ENCODE data around the gene ARFRP1.

Gene ARFRP1

GRCh38 chr20:63701329-63702035, 6.3 kb downstream of the ARFRP1 start:
- DNase-seq (ENCODE audit: low read depth): no peak

DNA sequence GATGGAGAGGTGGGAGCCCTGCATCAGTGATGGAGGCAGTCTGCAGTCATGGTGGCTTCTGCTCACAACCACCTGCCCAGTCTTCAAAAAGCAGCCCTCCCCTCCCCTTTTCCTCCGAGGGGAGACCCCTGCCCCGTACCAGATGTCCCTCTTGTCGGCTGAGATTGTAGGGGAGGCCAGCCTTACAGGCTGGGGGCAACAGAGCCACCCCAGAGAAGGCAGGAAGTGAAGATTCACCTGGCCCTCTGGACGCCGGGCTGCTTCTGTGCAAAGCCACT, 6.8 kb downstream of the ARFRP1 start:
- DNase-seq (ENCODE audit: low read depth): no peak

DNA sequence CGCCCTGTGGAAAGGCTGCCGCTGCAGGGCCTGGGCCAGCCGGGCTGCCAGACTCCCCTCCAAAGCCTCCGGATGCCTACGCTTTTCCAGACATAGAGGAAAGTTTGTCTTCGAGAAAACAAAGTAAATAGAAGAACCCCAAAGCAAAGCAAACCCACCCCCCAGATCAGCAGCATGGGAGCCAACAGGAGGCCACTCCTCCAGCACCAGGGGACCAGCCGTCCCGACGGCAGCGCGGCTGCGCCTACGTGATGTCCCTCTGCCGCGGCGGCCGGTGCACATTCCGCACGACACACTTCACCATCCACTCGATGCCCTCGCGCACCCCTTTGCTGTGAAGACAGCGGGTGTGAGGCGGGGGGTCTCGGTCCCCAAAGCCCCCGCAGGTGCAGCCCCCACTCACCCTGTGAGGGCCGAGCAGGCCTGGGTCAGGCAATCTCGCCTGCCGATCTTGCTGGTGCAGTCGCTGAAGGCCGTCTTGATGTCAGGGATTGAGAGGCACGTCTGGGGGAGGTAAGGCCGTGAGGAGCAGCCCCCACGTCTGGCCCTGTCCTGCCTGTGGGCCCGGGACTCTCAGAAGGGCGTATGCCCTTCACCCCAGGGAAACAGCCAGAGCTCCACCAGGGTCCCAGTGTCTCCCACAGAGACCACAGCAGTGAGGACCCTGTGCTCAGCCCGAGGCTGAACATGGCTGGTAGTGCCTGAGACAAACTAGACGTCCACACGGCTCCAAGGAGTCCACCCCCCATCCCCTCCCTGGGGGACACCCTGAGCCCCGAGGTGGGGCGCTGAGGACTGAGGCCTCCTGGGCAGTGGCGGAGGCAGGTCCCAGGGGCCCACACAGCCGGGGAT, 7.4 kb downstream of the ARFRP1 start:
- DNase-seq (ENCODE audit: low read depth): no peak

DNA sequence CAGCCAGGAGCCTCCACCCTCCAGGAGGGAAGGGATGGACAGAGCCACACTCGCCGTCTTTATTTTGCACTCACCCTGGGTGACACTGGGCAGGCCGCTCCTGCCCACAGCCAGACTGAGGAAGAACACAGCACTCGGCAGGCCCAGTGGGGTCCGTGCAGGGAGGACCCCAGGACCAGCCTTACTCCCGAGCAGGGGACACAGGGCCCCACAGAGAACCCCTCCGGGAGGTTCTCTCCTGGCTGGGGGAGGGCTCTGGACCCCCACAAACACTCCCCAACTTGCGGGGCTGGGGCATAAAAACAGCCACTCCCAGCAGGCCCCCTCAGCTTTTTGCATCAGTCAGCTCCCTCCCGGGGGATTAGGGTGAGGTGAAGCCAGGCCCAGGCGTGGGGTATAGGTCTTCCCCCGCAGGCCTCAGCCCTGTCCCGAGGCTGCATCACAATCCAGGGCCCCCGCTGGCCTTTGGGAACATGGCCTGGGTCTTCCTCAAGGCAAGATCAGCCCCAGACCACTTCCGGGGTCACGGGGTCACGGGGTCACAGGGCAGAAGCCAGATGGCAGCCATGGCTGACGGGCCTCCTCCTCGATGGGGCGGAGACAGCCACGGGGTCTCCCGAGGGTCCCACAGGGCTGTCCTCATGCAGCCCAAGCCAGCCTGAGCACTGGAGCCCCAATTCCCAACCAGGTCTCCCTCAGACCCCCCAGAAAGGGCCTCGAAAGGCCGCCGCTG, 8.1 kb downstream of the ARFRP1 start:
- no peak for DNase-seq (ENCODE audit: low read depth)

DNA sequence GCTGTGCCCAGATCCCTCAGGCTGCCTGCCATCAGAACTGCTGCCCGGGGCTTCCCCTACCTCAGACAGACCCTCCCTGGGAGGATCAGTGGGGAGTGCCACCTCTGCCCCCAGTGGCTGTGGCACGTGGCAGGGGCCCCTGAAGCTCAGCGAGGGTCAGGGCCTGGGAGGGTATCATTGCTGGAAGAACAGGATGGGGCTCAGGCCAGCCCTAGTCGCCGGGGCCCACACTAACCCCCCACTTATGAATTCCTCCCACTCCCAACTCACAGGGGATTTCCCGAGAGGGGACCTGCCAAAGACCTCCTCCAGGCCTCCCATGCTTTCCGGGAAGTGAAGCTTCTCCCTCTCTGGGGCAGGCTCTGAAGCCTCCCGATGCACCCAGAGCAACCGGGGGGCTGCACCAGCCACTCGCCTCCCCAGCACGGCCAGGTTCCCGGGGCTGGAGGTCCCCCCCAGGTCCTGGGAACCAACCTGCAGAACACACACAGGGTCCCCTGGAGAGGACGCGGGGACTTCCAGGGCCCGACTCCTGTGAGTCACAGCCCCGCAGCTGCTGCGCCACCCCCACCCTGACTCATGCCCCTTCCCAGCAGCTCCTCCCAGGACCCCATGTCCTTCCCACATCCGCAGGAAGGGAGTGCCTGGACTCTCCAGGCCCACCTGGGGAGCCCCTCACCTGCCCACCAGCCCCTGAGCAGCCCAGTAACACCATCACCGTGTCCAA, 8.9 kb downstream of the ARFRP1 start:
- DNase-seq (ENCODE audit: low read depth): no peak

- no peak for DNase-seq (ENCODE audit: low read depth)
Measured at GRCh38 chr20:63697868-63698545, 9.8 kb downstream of the ARFRP1 start.

GRCh38 chr20:63697357-63697867, 10.4 kb downstream of the ARFRP1 start:
- DNase-seq (ENCODE audit: low read depth): no peak

GRCh38 chr20:63696628-63697356, 11.0 kb downstream of the ARFRP1 start, which contains the start of gene TNFRSF6B:
Gene TNFRSF6B, plus strand, starts transcription at chr20:63696652. Its CDS starts 116 bp downstream, at chr20:63696768.
- no peak for DNase-seq (ENCODE audit: low read depth)

DNA sequence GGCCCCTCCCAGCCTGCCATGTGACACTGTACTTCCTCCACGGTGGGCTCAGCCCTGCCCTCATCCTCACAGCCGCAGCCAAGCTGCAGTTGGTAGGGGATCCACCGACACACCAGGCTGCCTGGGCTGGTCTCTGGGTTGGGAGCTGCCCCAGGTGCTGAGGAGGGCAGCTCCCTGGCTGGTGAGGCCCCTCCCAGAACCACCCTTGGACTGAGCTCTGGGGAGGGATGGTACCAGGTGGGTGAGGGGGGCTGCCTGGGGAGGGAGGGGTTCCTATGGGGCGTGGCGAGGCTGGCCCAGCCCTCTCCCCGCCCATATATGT, 11.5 kb downstream of the ARFRP1 start:
- DNase-seq (ENCODE audit: low read depth): no peak

DNA sequence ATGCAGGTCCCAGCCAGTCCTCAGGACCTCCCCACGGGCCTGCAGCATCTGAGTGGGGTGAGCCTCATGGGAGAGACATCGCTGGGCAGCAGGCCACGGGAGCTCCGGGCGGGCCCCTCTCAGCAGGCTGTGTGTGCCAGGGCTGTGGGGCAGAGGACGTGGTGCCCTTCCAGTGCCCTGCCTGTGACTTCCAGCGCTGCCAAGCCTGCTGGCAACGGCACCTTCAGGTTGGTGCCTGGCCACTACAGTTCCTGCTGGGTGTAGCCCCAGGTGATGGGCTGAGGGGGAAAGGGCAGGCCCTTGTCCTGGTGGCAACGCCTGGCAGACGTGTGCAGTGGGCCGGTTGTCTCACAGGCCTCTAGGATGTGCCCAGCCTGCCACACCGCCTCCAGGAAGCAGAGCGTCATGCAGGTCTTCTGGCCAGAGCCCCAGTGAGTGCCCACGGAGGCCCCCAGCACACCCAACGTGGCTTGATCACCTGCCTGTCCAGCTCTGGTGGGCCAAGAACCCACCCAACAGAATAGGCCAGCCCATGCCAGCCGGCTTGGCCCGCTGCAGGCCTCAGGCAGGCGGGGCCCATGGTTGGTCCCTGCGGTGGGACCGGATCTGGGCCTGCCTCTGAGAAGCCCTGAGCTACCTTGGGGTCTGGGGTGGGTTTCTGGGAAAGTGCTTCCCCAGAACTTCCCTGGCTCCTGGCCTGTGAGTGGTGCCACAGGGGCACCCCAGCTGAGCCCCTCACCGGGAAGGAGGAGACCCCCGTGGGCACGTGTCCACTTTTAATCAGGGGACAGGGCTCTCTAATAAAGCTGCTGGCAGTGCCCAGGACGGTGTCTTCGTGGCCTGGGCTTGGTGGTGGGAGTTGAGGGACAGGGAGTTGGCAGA, 12.1 kb downstream of the ARFRP1 start:
- no peak for DNase-seq (ENCODE audit: low read depth)

DNA sequence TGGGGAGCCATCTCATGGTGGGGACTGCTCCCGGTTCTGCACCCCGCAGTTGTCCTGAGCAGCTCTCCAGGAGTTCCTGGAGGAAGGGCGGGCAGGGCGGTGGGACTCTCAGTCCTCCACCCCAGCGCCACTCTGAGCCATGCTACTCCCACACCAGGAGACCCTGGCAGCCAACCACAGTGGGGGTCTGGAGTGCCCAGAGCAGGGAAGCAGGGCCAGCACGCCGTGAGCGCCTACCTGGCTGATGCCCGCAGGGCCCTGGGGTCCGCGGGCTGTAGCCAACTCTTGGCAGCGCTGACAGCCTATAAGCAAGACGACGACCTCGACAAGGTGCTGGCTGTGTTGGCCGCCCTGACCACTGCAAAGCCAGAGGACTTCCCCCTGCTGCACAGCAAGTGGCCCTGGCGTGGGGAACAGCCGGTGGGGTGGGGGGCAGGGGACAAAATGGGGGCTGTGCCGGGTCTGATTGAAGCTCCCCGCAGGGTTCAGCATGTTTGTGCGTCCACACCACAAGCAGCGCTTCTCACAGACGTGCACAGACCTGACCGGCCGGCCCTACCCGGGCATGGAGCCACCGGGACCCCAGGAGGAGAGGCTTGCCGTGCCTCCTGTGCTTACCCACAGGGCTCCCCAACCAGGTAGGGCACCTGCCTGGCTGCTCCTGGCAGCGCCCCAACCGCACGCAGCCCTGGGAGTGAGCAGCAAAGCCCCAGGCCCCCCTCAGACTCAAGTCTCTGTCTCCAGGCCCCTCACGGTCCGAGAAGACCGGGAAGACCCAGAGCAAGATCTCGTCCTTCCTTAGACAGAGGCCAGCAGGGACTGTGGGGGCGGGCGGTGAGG, 13.0 kb downstream of the ARFRP1 start:
- DNase-seq (ENCODE audit: low read depth): no peak

DNA sequence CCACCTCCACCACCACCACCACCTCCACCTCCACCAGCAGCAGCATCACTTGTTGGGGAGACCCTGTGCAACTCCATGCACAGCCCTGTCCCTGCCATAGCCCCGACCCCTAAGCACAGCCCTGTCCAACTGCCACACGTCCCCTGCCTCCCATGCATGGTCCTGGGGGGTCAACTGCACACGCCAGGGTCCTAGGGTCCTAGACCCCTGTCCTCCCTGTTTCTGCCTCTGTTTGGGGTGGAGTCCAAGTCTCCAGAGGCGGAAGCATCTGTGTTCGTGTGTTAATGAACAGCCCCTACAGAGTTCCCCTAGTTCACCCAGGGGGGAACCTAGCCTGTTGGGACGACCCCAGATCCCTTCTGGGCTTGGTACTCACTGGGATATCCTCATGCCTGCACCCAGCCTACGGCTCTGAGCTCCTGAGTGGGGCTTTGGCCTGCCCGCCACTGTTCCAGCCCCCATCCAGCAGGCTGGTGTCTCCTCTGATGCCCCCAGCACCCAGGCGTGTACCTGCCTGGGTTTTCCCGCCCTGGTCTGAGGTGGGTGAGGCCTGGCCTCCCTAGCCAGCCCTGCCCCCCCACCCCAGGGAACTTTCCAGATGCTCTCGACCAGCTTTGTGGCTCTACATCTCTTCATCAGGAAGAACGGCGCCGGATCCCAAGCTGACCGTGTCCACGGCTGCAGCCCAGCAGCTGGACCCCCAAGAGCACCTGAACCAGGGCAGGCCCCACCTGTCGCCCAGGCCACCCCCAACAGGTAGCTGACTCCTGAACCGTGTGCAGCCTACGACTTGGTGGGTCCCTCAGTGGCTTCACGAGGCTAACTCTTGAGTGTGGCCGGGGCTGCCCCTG, 13.8 kb downstream of the ARFRP1 start:
- no peak for DNase-seq (ENCODE audit: low read depth)

GRCh38 chr20:63693083-63693732, 14.6 kb downstream of the ARFRP1 start:
- no peak for DNase-seq (ENCODE audit: low read depth)

DNA sequence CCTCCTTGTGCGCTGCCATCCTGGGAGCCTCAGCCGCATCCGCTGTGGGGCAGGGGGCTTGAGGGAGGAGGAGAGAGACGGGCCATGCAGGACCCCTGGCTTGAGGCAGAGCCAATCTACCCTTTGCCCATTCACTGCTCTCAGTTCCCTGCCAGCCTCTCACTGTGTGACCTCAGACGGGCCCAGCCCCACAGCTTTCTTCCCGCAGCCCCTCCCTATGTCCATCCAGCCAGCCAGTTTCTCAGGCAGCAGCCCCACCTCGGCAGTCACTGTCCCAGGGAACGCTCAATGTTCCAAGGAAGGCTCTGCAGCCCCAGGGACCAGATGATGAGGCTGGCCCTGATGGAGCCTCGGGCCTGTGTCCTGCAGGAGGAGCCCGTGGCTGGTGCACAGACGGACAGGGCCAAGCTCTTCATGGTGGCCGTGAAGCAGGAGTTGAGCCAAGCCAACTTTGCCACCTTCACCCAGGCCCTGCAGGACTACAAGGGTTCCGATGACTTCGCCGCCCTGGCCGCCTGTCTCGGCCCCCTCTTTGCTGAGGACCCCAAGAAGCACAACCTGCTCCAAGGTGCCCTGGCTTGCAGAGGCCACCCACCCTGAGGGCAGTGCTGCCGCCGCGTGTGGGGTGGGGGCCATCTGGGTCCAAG, 15.2 kb downstream of the ARFRP1 start:
- DNase-seq (ENCODE audit: low read depth): no peak

DNA sequence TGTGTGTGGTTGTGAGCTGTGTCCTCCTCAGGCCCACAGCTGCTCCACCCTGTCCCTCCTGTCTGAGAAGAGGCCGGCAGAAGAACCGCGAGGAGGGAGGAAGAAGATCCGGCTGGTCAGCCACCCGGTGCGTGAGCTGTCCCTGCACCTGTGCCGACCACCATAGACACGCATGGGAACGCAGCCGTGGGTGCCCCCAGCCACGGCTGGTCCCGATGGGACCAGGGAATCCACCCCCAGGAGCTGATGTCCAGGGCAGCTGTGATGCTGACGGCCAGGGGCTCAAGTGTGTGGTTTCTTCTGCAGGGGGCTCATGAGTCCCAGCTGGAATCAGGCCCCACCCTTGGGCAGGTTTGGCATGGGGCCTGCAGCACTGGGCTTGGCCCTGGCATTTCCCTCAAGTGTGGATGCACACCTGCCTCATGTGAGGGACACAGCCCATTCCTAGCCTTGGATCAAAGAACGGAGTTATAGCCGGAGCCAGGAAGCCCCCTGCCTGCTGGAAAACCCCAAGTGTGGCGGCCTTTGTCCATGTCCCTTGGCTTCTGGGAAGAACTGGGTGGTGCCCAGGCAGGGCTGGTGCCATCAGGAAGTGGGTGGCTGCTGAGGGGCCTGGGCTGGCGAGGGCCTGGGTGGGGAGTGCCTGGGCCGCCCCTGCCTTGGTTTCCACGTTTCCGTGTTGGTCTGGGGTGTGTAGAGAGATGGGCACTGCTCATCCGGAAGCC, 15.9 kb downstream of the ARFRP1 start:
- no peak for DNase-seq (ENCODE audit: low read depth)
